OCI-LY1 (cell line): Measurements from ENCODE around the gene NDUFB6.

ENCODE experiments used
- EZH2 ChIP-seq: fragments of 200-600 bp; sonication (generic), shearing (Covaris generic); IDR thresholded peaks from 2 replicates; pipeline ENCODE4 v1.8.0; 2017; ENCODE audit warnings: borderline replicate concordance, mixed run types, mild to moderate bottlenecking, antibody characterized with exemption, low read length, moderate library complexity, mixed read lengths
- TF ChIP-seq, protein P1 (sequence below): fragments of 200-600 bp; sonication (generic), shearing (Covaris generic); IDR thresholded peaks from 2 replicates; pipeline ENCODE4 v1.5.1; 2017; ENCODE audit warnings: mild to moderate bottlenecking, antibody characterized with exemption, low read length, moderate library complexity, mixed read lengths

- TF ChIP-seq EZH2: no peak
- TF ChIP-seq, protein P1, sequence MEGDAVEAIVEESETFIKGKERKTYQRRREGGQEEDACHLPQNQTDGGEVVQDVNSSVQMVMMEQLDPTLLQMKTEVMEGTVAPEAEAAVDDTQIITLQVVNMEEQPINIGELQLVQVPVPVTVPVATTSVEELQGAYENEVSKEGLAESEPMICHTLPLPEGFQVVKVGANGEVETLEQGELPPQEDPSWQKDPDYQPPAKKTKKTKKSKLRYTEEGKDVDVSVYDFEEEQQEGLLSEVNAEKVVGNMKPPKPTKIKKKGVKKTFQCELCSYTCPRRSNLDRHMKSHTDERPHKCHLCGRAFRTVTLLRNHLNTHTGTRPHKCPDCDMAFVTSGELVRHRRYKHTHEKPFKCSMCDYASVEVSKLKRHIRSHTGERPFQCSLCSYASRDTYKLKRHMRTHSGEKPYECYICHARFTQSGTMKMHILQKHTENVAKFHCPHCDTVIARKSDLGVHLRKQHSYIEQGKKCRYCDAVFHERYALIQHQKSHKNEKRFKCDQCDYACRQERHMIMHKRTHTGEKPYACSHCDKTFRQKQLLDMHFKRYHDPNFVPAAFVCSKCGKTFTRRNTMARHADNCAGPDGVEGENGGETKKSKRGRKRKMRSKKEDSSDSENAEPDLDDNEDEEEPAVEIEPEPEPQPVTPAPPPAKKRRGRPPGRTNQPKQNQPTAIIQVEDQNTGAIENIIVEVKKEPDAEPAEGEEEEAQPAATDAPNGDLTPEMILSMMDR: no peak
Measured at GRCh38 chr9:32590476-32590875, 17.5 kb upstream of the NDUFB6 start.
